Measurements from ENCODE around the gene LNPEP. TPM values are rescaled to one million over a fixed set of nuclear protein-coding genes. Genes with fewer than 3 reads are reported as not detected.

The LNPEP gene
- total RNA-seq, 1 donor from 2014 or later: 37.7 TPM

GRCh38 chr5:96972599-96973334 lies 36.9 kb downstream of the LNPEP start:
- H3K4me1 Mint-ChIP-seq (ENCODE audit: low read depth): peaks cover 60% of the 10 kb centered on the region
- H3K9me3 Mint-ChIP-seq: no peaks in the 10 kb centered on the region
- no peak overlapping the region for H3K27ac Mint-ChIP-seq
- H3K4me3 Mint-ChIP-seq: peak overlapping the region; percentile 24
- H3K27me3 Mint-ChIP-seq (ENCODE audit: insufficient read depth): no peaks in the 10 kb centered on the region
- no peak for DNase-seq (ENCODE audit: low spot score)
- H3K36me3 Mint-ChIP-seq (ENCODE audit: low read depth): peaks cover 11% of the 10 kb centered on the region
- intact Hi-C loops (cut with micrococcal nuclease): loop anchor here (1.0 to 2.0 kb wide), 3 partner anchors 9 to 36 kb away; partner anchors contain the start of gene LNPEP

GRCh38 chr5:96973532-96974401 lies 37.9 kb downstream of the LNPEP start:
- intact Hi-C loops (cut with micrococcal nuclease): loop anchor here (1.0 to 2.0 kb wide), 3 partner anchors 10 to 37 kb away; partner anchors contain the start of gene LNPEP
- Mint-ChIP-seq H3K36me3 (ENCODE audit: low read depth) (peaks cover 11% of the 10 kb centered on the region), H3K4me3 (peak overlapping the region; percentile 34), H3K27me3 (ENCODE audit: insufficient read depth) (no peaks in the 10 kb centered on the region), H3K9me3 (no peaks in the 10 kb centered on the region), H3K4me1 (ENCODE audit: low read depth) (peaks cover 60% of the 10 kb centered on the region), H3K27ac (peak overlapping the region; percentile 27)
- DNase-seq (ENCODE audit: low spot score): no peak

GRCh38 chr5:96975656-96976055 lies 39.8 kb downstream of the LNPEP start:
- Mint-ChIP-seq H3K4me3 (no peak overlapping the region), H3K4me1 (ENCODE audit: low read depth) (peaks cover 56% of the 10 kb centered on the region), H3K9me3 (no peaks in the 10 kb centered on the region), H3K27ac (no peak overlapping the region), H3K36me3 (ENCODE audit: low read depth) (peaks cover 27% of the 10 kb centered on the region), H3K27me3 (ENCODE audit: insufficient read depth) (no peaks in the 10 kb centered on the region)
- intact Hi-C loops (cut with micrococcal nuclease): no loop called here
- no peak for DNase-seq (ENCODE audit: low spot score)

GRCh38 chr5:96977228-96977627 lies 41.3 kb downstream of the LNPEP start:
- intact Hi-C loops (cut with micrococcal nuclease): no loop called here
- peaks cover 25% of the 10 kb centered on the region for H3K36me3 Mint-ChIP-seq (ENCODE audit: low read depth)
- no peaks in the 10 kb centered on the region for H3K27me3 Mint-ChIP-seq (ENCODE audit: insufficient read depth)

GRCh38 chr5:96978812-96979449 lies 43.1 kb downstream of the LNPEP start:
- no peaks in the 10 kb centered on the region for H3K27me3 Mint-ChIP-seq (ENCODE audit: insufficient read depth)
- no peak for DNase-seq (ENCODE audit: low spot score)
- no peaks in the 10 kb centered on the region for H3K9me3 Mint-ChIP-seq
- no peak overlapping the region for H3K4me3 Mint-ChIP-seq
- intact Hi-C loops (cut with micrococcal nuclease): no loop called here
- H3K36me3 Mint-ChIP-seq (ENCODE audit: low read depth): peaks cover 25% of the 10 kb centered on the region
- H3K27ac Mint-ChIP-seq: no peak overlapping the region
- peaks cover 41% of the 10 kb centered on the region for H3K4me1 Mint-ChIP-seq (ENCODE audit: low read depth)

More at GRCh38 chr5:96977228-96977627, 41.3 kb downstream of the LNPEP start:
- Mint-ChIP-seq H3K4me1 (ENCODE audit: low read depth) (peaks cover 47% of the 10 kb centered on the region), H3K9me3 (no peaks in the 10 kb centered on the region), H3K27ac (no peak overlapping the region), H3K4me3 (no peak overlapping the region)
- no peak for DNase-seq (ENCODE audit: low spot score)

GRCh38 chr5:96984506-96985192 lies 48.8 kb downstream of the LNPEP start:
- Mint-ChIP-seq H3K9me3 (no peaks in the 10 kb centered on the region), H3K4me1 (ENCODE audit: low read depth) (peaks cover 29% of the 10 kb centered on the region), H3K27me3 (ENCODE audit: insufficient read depth) (no peaks in the 10 kb centered on the region), H3K27ac (no peak overlapping the region), H3K4me3 (no peak overlapping the region), H3K36me3 (ENCODE audit: low read depth) (peaks cover 35% of the 10 kb centered on the region)
- intact Hi-C loops (cut with micrococcal nuclease): no loop called here
- no peak for DNase-seq (ENCODE audit: low spot score)

- Mint-ChIP-seq H3K36me3 (ENCODE audit: low read depth) (peaks cover 36% of the 10 kb centered on the region), H3K9me3 (no peaks in the 10 kb centered on the region), H3K4me1 (ENCODE audit: low read depth) (peaks cover 40% of the 10 kb centered on the region), H3K27ac (no peak overlapping the region), H3K27me3 (ENCODE audit: insufficient read depth) (no peaks in the 10 kb centered on the region), H3K4me3 (no peak overlapping the region)
- DNase-seq (ENCODE audit: low spot score): no peak
- intact Hi-C loops (cut with micrococcal nuclease): no loop called here
Observed at GRCh38 chr5:96986450-96986849, 50.6 kb downstream of the LNPEP start.

GRCh38 chr5:96990102-96990501 lies 54.2 kb downstream of the LNPEP start:
- no peak for DNase-seq (ENCODE audit: low spot score)
- H3K27ac Mint-ChIP-seq: no peak overlapping the region
- no peaks in the 10 kb centered on the region for H3K27me3 Mint-ChIP-seq (ENCODE audit: insufficient read depth)
- peaks cover 48% of the 10 kb centered on the region for H3K4me1 Mint-ChIP-seq (ENCODE audit: low read depth)
- H3K4me3 Mint-ChIP-seq: no peak overlapping the region
- H3K9me3 Mint-ChIP-seq: no peaks in the 10 kb centered on the region
- intact Hi-C loops (cut with micrococcal nuclease): no loop called here
- peaks cover 48% of the 10 kb centered on the region for H3K36me3 Mint-ChIP-seq (ENCODE audit: low read depth)

- DNase-seq (ENCODE audit: low spot score): no peak
- intact Hi-C loops (cut with micrococcal nuclease): no loop called here
- H3K4me3 Mint-ChIP-seq: no peak overlapping the region
- H3K36me3 Mint-ChIP-seq (ENCODE audit: low read depth): peaks cover 49% of the 10 kb centered on the region
- H3K27me3 Mint-ChIP-seq (ENCODE audit: insufficient read depth): no peaks in the 10 kb centered on the region
- no peak overlapping the region for H3K27ac Mint-ChIP-seq
- H3K9me3 Mint-ChIP-seq: no peaks in the 10 kb centered on the region
- H3K4me1 Mint-ChIP-seq (ENCODE audit: low read depth): peaks cover 45% of the 10 kb centered on the region
Observed at GRCh38 chr5:96991708-96992107, 55.8 kb downstream of the LNPEP start.

GRCh38 chr5:96993760-96994159 lies 57.9 kb downstream of the LNPEP start:
- Mint-ChIP-seq H3K27ac (peak overlapping the region; percentile 61), H3K4me3 (no peak overlapping the region), H3K4me1 (ENCODE audit: low read depth) (peaks cover 51% of the 10 kb centered on the region), H3K9me3 (no peaks in the 10 kb centered on the region), H3K36me3 (ENCODE audit: low read depth) (peaks cover 47% of the 10 kb centered on the region), H3K27me3 (ENCODE audit: insufficient read depth) (no peaks in the 10 kb centered on the region)
- intact Hi-C loops (cut with micrococcal nuclease): no loop called here
- no peak for DNase-seq (ENCODE audit: low spot score)

- Mint-ChIP-seq H3K27me3 (ENCODE audit: insufficient read depth) (no peaks in the 10 kb centered on the region), H3K4me3 (no peak overlapping the region), H3K36me3 (ENCODE audit: low read depth) (peaks cover 51% of the 10 kb centered on the region), H3K9me3 (no peaks in the 10 kb centered on the region), H3K27ac (peak overlapping the region; percentile 33), H3K4me1 (ENCODE audit: low read depth) (peaks cover 53% of the 10 kb centered on the region)
- intact Hi-C loops (cut with micrococcal nuclease): no loop called here
- no peak for DNase-seq (ENCODE audit: low spot score)
Observed at GRCh38 chr5:96994493-96994892, 58.6 kb downstream of the LNPEP start.

GRCh38 chr5:96995419-96995818 lies 59.5 kb downstream of the LNPEP start:
- Mint-ChIP-seq H3K27ac (peak overlapping the region; percentile 6), H3K4me1 (ENCODE audit: low read depth) (peaks cover 46% of the 10 kb centered on the region), H3K9me3 (no peaks in the 10 kb centered on the region), H3K36me3 (ENCODE audit: low read depth) (peaks cover 45% of the 10 kb centered on the region), H3K27me3 (ENCODE audit: insufficient read depth) (no peaks in the 10 kb centered on the region), H3K4me3 (no peak overlapping the region)
- intact Hi-C loops (cut with micrococcal nuclease): no loop called here
- DNase-seq (ENCODE audit: low spot score): no peak

Measured in activated T-helper 1 cell treated with anti-CD3 and anti-CD28 coated beads, Interleukin-12 subunit alpha, Interleukin-12 subunit beta, Interleukin-2, Interleukin-4 antibody, amounts not matched to agents 30 ng/mL and 10 ng/mL and 1 ng/mL, durations not matched to agents 14 hours and 24 hours and 36 hours (primary cell).